K562 (cell line): ENCODE results near the gene JAKMIP1.

ENCODE experiments used
- HDGF ChIP-seq: fragments of 450-650 bp; IDR thresholded peaks from 2 replicates; pipeline ENCODE4 v1.6.1; 2016
- ILK ChIP-seq: fragments of 450-650 bp; IDR thresholded peaks from 2 replicates; pipeline ENCODE4 v1.6.1; 2016; ENCODE audit warnings: missing genetic modification characterization, low read depth, mild to moderate bottlenecking, missing compliant biosample characterization, moderate library complexity, borderline replicate concordance
- JUNB ChIP-seq: fragments of 450-650 bp; formaldehyde crosslinking; conservative IDR thresholded peaks from 2 replicates; pipeline ENCODE4 v1.4.0; 2020; ENCODE audit warnings: mild to moderate bottlenecking
- MEF2D ChIP-seq: conservative IDR thresholded peaks from 2 replicates; pipeline ENCODE4 v1.6.1; 2016; ENCODE audit warnings: low read depth, missing genetic modification characterization, missing compliant biosample characterization
- POLR2A ChIP-seq: fragments of 450-650 bp; conservative IDR thresholded peaks from 2 replicates; pipeline ENCODE4 v1.6.1; 2016
- RBM25 ChIP-seq: fragments of 200-400 bp; formaldehyde crosslinking; IDR thresholded peaks from 2 replicates; pipeline ENCODE4 v1.6.1; 2018; ENCODE audit warnings: low read length, low read depth, moderate library complexity; ENCODE audit not compliant: severe bottlenecking
- ZNF655 ChIP-seq: fragments of 250-450 bp; sonication (Bioruptor Pico); IDR thresholded peaks from 2 replicates; pipeline ENCODE4 v1.5.0; 2021

- TF ChIP-seq ILK (tag): no peak
- TF ChIP-seq RBM25: no peak
- TF ChIP-seq ZNF655 (CRISPR knock-in tag): no peak
- TF ChIP-seq HDGF: no peak
- no peak for TF ChIP-seq POLR2A
- TF ChIP-seq JUNB: no peak
- no peak for TF ChIP-seq MEF2D
Observed at GRCh38 chr4:6195602-6196319, 4.6 kb downstream of the JAKMIP1 start.
